ENCODE measurements around the gene MRPS34. TPM values are rescaled to one million over a fixed set of nuclear protein-coding genes. Genes with fewer than 3 reads are reported as not detected.
"Not testable (repeated sequence)": the region's sequence is repeated elsewhere in the genome, so short reads cannot be mapped to it uniquely, and the experiment has no call there.

The MRPS34 gene
- total and polyA plus RNA-seq, 9 donors = 31.8 to 79.4 (median 53.6) TPM

DNA sequence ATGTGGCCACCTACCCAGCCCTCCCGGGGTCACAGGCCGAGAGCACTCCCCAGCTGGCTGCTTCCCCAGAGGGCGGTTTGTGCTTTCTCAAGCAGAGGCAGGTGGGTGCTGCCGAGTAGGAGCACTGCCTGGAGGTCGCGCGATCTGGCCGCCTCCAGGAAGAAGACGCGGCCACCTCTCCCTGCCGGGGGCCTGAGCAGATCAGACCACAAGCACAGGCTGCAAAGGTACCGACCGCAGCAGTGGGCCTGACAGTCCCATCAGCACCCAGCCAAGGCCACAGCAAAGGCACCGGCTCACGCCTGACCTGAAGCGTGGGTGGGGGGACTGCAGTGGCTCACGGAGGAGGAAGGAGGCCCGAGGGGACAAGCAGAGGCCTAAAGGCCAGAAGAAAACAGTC, 35.8 kb upstream of the MRPS34 start:
- Histone ChIP-seq H3K27me3 (no peaks in the 10 kb centered on the region), H3K4me1 (ENCODE audit: insufficient read depth) (no peaks in the 10 kb centered on the region), H3K9me3 (no peaks in the 10 kb centered on the region), H3K4me3 (no peak overlapping the region), H3K27ac (no peak overlapping the region), H3K36me3 (no peaks in the 10 kb centered on the region)
- 77 to 84% (median 79%) methylated on average over 18 of the region's 18 CpGs for WGBS, 3 donors
- DNase-seq = no peak
- TF ChIP-seq EP300 (IDR thresholded peaks at IDR 0.05) (no peak), POLR2A (IDR thresholded peaks at IDR 0.05) (no peak)
- TF ChIP-seq, protein P1, sequence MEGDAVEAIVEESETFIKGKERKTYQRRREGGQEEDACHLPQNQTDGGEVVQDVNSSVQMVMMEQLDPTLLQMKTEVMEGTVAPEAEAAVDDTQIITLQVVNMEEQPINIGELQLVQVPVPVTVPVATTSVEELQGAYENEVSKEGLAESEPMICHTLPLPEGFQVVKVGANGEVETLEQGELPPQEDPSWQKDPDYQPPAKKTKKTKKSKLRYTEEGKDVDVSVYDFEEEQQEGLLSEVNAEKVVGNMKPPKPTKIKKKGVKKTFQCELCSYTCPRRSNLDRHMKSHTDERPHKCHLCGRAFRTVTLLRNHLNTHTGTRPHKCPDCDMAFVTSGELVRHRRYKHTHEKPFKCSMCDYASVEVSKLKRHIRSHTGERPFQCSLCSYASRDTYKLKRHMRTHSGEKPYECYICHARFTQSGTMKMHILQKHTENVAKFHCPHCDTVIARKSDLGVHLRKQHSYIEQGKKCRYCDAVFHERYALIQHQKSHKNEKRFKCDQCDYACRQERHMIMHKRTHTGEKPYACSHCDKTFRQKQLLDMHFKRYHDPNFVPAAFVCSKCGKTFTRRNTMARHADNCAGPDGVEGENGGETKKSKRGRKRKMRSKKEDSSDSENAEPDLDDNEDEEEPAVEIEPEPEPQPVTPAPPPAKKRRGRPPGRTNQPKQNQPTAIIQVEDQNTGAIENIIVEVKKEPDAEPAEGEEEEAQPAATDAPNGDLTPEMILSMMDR (IDR thresholded peaks at IDR 0.05) = no peak
- intact Hi-C loops (cut with DNase I) = no loop called here

DNA sequence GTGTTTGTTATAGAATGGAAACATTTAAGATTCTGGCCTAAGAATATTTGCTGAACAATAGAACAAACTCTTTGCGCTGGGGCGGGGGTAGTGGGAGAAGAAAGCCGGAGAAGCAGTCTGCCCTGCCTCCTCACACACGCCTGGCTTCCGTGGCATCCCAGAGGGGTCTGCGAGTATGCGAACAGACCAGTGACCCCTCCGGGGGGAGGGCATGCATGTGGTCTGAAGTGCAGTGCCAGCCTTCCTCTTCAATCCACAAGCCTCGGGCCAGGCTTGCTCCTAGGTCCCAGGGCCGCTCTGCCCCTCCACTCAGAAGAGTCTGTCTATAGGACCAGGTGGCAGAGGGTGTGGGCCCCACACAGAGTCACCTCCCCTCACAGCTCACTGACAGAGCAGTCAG, 34.7 kb upstream of the MRPS34 start:
- DNase-seq = no peak
- intact Hi-C loops (cut with DNase I) = no loop called here
- Histone ChIP-seq H3K4me3 (no peak overlapping the region), H3K36me3 (no peaks in the 10 kb centered on the region), H3K4me1 (ENCODE audit: insufficient read depth) (no peaks in the 10 kb centered on the region), H3K27ac (no peak overlapping the region), H3K9me3 (no peaks in the 10 kb centered on the region), H3K27me3 (no peaks in the 10 kb centered on the region)
- WGBS, 3 donors = 87 to 88% (median 88%) methylated on average over 10 of the region's 10 CpGs
- TF ChIP-seq, protein P1 (IDR thresholded peaks at IDR 0.05) = no peak
- no peak for TF ChIP-seq EP300 (IDR thresholded peaks at IDR 0.05)
- no peak for TF ChIP-seq POLR2A (IDR thresholded peaks at IDR 0.05)

DNA sequence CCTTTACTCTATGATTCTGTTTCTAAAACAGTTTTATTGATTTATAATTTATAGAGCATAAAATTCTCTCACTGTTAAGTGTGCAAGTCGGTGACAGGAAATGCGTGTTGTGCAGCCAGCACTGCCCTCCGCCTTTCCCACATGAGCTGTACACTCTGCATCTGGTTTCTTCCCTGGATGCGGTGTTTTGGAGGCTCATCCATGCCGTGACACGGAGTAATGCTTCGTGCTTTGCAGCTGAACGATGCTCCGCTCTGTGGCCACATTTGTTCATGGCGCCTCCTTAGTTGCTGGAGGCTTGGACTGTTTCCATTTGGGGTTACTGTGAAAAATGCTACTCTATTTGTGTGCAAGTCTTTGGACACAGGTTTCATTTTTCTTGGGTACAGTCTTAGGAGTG, 27.8 kb upstream of the MRPS34 start:
- no peaks in the 10 kb centered on the region for H3K27me3 ChIP-seq
- no peaks in the 10 kb centered on the region for H3K4me1 ChIP-seq (ENCODE audit: insufficient read depth)
- intact Hi-C loops (cut with DNase I) = no loop called here
- DNase-seq = no peak
- H3K9me3 ChIP-seq = no peaks in the 10 kb centered on the region
- 38 to 84% (median 44%) methylated on average over 10 of the region's 10 CpGs for WGBS, 3 donors
- no peaks in the 10 kb centered on the region for H3K36me3 ChIP-seq
- no peak overlapping the region for H3K4me3 ChIP-seq
- H3K27ac ChIP-seq = no peak overlapping the region
- no peak for TF ChIP-seq POLR2A (IDR thresholded peaks at IDR 0.05)
- TF ChIP-seq EP300 (IDR thresholded peaks at IDR 0.05) = no peak
- TF ChIP-seq, protein P1 (IDR thresholded peaks at IDR 0.05) = no peak

DNA sequence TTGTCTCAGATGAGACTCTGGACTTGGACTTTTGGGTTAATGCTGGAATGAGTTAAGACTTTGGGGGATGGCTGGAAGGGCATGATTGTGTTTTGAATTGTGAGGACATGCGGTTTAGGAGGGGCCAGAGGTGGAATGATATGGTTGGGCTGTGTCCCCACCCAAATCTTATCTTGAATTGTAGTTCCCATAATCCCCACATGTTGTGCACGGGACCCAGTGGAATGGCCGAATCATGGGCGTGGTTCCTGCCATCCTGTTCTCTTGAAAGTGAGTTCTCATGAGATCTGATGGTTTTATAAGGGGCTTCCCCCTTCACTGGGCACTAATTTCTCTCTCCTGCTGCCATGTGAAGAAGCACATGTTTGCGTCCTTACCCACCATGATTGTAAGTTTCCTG, 26.3 kb upstream of the MRPS34 start:
- H3K36me3 ChIP-seq; DNase-seq; H3K27me3 ChIP-seq; H3K9me3 ChIP-seq; H3K27ac ChIP-seq; H3K4me1 ChIP-seq (ENCODE audit: insufficient read depth); H3K4me3 ChIP-seq; intact Hi-C loops (cut with DNase I): not testable (repeated sequence)
- WGBS, 3 donors = 51 to 84% (median 68%) methylated on average over 5 of the region's 5 CpGs

DNA sequence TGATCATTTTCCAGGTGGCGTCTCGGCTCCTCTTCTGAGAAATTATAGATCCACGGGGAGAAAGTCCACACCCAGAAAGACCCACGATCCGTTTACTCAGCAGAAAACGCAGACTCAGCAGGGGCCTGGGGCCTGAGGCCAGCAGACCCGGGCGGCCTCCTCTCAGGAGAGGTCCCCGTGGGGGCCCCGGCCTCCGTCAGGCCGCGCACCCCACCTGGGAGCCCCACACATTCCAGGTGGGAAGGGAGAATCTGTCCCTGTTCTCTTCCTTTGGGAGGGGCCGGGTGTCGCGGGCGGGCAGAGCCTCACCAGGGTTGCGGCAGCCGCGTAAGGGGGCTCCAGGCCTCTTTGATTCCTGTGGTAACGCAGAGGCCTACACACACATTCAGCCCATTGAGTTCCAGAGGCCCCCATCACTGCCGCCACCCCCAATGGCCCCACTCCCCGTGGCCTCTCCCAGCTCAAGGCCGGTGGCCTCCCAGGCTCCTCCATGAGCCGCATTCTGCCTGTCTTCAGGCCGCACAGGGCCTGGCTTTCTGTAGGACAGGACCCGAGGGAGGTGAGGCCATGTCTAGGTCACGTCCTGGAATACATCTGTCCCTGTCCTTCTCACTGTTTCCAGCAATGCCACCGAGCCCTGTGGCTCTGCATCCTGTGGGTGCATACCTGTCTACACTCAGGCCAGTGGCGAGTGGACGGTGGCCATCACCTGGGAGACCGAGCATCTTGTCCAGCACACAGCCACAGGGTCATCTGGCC, 22.2 kb upstream of the MRPS34 start:
- H3K27ac ChIP-seq = no peak overlapping the region
- 67 to 74% (median 72%) methylated on average over 32 of the region's 32 CpGs for WGBS, 3 donors
- DNase-seq = no peak
- H3K36me3 ChIP-seq = no peaks in the 10 kb centered on the region
- no peak overlapping the region for H3K4me3 ChIP-seq
- no peaks in the 10 kb centered on the region for H3K4me1 ChIP-seq (ENCODE audit: insufficient read depth)
- H3K9me3 ChIP-seq = no peaks in the 10 kb centered on the region
- H3K27me3 ChIP-seq = no peaks in the 10 kb centered on the region
- TF ChIP-seq POLR2A (IDR thresholded peaks at IDR 0.05) (no peak), EP300 (IDR thresholded peaks at IDR 0.05) (no peak)
- TF ChIP-seq, protein P1 (IDR thresholded peaks at IDR 0.05) = no peak
- intact Hi-C loops (cut with DNase I) = no loop called here
